HG03025 (cell line): ENCODE data around the gene PHF21B.
"Not testable (repeated sequence)": the region's sequence is repeated elsewhere in the genome, so short reads cannot be mapped to it uniquely, and the experiment has no call there.

Experiments used
- ATAC-seq: cut with Tn5 transposase; IDR thresholded peaks from one replicate; pipeline ENCODE4 v1.9.1; 2021; ENCODE audit warnings: mild to moderate bottlenecking, moderate library complexity; ENCODE audit not compliant: unreplicated experiment, low FRiP score

The PHF21B gene

GRCh38 chr22:44924710-44925109 lies 85.1 kb downstream of the PHF21B start:
- no peak for ATAC-seq

- ATAC-seq = no peak
Measured at GRCh38 chr22:44924098-44924497, 85.7 kb downstream of the PHF21B start.

- not testable (repeated sequence) for ATAC-seq
Measured at GRCh38 chr22:44921766-44922165, 88.0 kb downstream of the PHF21B start.

GRCh38 chr22:44920183-44920582 lies 89.6 kb downstream of the PHF21B start:
- no peak for ATAC-seq

- ATAC-seq = no peak
Measured at GRCh38 chr22:44919691-44920090, 90.1 kb downstream of the PHF21B start.

- no peak for ATAC-seq
Measured at GRCh38 chr22:44918925-44919392, 90.8 kb downstream of the PHF21B start.

GRCh38 chr22:44918166-44918924 lies 91.5 kb downstream of the PHF21B start:
- ATAC-seq = no peak

GRCh38 chr22:44917372-44918165 lies 92.2 kb downstream of the PHF21B start:
- ATAC-seq = no peak

- no peak for ATAC-seq
Measured at GRCh38 chr22:44916281-44917231, 93.2 kb downstream of the PHF21B start.

GRCh38 chr22:44915441-44915840 lies 94.4 kb downstream of the PHF21B start:
- ATAC-seq = no peak

- no peak for ATAC-seq
Measured at GRCh38 chr22:44914026-44914721, 95.6 kb downstream of the PHF21B start.

GRCh38 chr22:44913198-44913983 lies 96.4 kb downstream of the PHF21B start:
- no peak for ATAC-seq

- ATAC-seq = no peak
Measured at GRCh38 chr22:44909241-44909640, 100.6 kb downstream of the PHF21B start.

- ATAC-seq = no peak
Measured at GRCh38 chr22:44907765-44908737, 101.8 kb downstream of the PHF21B start.

- ATAC-seq = no peak
Measured at GRCh38 chr22:44906999-44907644, 102.7 kb downstream of the PHF21B start.

- no peak for ATAC-seq
Measured at GRCh38 chr22:44906248-44906936, 103.4 kb downstream of the PHF21B start.
